ENCODE data around the gene TM9SF1.

Gene TM9SF1

DNA sequence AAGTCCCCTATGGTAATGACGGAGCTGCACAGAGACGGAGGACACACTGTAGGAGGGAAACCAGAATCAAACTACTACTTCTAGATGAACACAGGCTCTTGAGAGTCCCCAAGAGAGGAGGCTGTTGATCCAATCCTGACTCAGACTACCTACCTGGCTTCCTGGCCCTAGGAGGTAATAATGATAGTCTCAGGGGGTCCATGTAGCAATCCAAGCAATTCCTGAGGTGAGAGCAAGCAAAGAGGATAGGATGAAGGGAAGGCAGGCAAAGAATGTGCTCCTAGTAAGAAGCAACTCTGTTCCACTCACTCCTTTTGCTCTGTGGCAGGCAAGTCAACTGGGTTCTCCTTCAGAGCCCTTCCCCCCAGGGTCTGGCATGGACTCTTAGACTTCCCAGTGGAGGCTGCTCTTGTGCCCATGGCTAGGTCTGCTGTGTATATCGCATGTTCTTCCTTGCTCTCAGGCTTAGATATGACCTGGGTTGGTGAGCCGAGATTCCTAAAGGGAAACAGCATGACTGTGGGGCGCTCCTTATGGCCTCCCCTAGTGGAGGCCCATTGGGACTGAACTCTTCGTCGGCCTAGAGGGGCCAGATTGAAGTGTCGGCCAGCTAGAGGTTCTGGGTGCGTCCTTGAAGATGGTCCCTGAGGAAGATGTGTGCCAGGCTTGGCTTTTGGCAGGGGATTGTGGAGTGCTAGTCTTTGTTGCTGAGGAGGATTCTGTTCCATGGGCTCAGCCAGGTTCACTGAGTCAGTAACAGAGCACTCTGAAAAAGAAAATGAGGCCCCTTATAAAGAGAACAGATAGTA is 45.1 kb upstream of the TM9SF1 start:
- TF ChIP-seq, protein P1, sequence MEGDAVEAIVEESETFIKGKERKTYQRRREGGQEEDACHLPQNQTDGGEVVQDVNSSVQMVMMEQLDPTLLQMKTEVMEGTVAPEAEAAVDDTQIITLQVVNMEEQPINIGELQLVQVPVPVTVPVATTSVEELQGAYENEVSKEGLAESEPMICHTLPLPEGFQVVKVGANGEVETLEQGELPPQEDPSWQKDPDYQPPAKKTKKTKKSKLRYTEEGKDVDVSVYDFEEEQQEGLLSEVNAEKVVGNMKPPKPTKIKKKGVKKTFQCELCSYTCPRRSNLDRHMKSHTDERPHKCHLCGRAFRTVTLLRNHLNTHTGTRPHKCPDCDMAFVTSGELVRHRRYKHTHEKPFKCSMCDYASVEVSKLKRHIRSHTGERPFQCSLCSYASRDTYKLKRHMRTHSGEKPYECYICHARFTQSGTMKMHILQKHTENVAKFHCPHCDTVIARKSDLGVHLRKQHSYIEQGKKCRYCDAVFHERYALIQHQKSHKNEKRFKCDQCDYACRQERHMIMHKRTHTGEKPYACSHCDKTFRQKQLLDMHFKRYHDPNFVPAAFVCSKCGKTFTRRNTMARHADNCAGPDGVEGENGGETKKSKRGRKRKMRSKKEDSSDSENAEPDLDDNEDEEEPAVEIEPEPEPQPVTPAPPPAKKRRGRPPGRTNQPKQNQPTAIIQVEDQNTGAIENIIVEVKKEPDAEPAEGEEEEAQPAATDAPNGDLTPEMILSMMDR (IDR thresholded peaks at IDR 0.05; ENCODE audit: low read depth, low read length): no peak
- TF ChIP-seq EZH2phosphoT487 (IDR thresholded peaks at IDR 0.05; ENCODE audit: low read depth): no peak
- peaks cover 5% of the 10 kb centered on the region; the same call in 1 of the 2 replicates for H4K20me1 ChIP-seq (ENCODE audit: insufficient read depth, low read length)
- no peak overlapping the region for H3K27ac ChIP-seq (ENCODE audit: low read length)
- no peak overlapping the region for H2AFZ ChIP-seq (ENCODE audit: low read depth, low read length)
- peaks cover 11% of the 10 kb centered on the region for H3K4me1 ChIP-seq (ENCODE audit: low read length)
- H3K27me3 ChIP-seq (ENCODE audit: low read depth, low read length): no peaks in the 10 kb centered on the region
- H3K79me2 ChIP-seq (ENCODE audit: low read length): no peaks in the 10 kb centered on the region
- no peak overlapping the region for H3K4me2 ChIP-seq (ENCODE audit: low read length)
- H3K4me3 ChIP-seq (ENCODE audit: low read length): no peak overlapping the region
- peaks cover 48% of the 10 kb centered on the region for H3K36me3 ChIP-seq (replicated peaks; ENCODE audit: low read depth, low read length)
- no peaks in the 10 kb centered on the region for H3K9me3 ChIP-seq (ENCODE audit: insufficient read depth, low read length)
- no peak overlapping the region for H3K9ac ChIP-seq (ENCODE audit: low read length)

DNA sequence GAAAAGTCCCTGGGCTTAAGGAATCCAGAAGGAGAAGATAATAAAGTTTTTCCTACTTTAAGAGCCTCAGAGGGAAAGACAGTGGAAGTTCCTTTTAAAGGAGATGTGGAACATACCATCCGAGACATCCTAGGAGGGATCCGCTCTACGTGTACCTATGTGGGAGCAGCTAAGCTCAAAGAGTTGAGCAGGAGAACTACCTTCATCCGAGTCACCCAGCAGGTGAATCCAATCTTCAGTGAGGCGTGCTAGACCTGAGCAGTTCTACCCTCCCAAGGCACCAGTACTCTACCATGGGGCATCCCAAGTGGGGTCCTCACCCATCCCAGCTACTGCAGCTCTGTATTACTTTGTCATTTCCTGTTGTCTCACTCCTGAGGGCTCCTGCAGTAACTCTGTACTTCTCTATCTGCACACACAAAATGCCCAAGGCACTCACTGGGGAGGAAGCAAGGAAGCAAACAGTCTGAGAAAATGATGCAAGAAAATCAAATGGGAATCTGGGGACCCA is 43.3 kb upstream of the TM9SF1 start:
- peaks cover 48% of the 10 kb centered on the region for H3K36me3 ChIP-seq (replicated peaks; ENCODE audit: low read depth, low read length)
- H3K27ac ChIP-seq (ENCODE audit: low read length): no peak overlapping the region
- H3K4me3 ChIP-seq (ENCODE audit: low read length): no peak overlapping the region

DNA sequence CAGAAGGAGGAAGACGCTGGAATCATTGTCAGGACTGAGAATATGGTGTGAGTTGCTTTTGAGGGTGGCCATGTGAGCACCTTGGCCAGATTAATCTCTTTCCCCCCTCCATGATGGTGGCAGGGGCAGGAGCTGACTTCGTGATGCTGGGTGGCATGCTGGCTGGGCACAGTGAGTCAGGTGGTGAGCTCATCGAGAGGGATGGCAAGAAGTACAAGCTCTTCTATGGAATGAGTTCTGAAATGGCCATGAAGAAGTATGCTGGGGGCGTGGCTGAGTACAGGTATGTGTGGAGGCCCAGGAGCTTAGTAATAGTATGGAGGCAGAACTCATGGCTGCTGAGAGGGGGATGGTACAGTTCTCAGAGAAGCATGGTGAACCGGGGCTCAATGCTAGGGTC is 42.9 kb upstream of the TM9SF1 start:
- Histone ChIP-seq H3K36me3 (replicated peaks; ENCODE audit: low read depth, low read length) (peaks cover 48% of the 10 kb centered on the region), H3K4me2 (ENCODE audit: low read length) (no peak overlapping the region), H4K20me1 (ENCODE audit: insufficient read depth, low read length) (peaks cover 5% of the 10 kb centered on the region; the same call in 1 of the 2 replicates), H3K4me3 (ENCODE audit: low read length) (no peak overlapping the region), H3K4me1 (ENCODE audit: low read length) (peaks cover 11% of the 10 kb centered on the region), H3K9me3 (ENCODE audit: insufficient read depth, low read length) (no peaks in the 10 kb centered on the region), H3K9ac (ENCODE audit: low read length) (no peak overlapping the region), H2AFZ (ENCODE audit: low read depth, low read length) (no peak overlapping the region), H3K79me2 (ENCODE audit: low read length) (peaks cover 6% of the 10 kb centered on the region), H3K27ac (ENCODE audit: low read length) (no peak overlapping the region), H3K27me3 (ENCODE audit: low read depth, low read length) (no peaks in the 10 kb centered on the region)
- TF ChIP-seq, protein P1 (IDR thresholded peaks at IDR 0.05; ENCODE audit: low read depth, low read length): no peak
- TF ChIP-seq EZH2phosphoT487 (IDR thresholded peaks at IDR 0.05; ENCODE audit: low read depth): no peak

More for the DNA sequence above, 43.3 kb upstream of the TM9SF1 start:
- no peak overlapping the region for H2AFZ ChIP-seq (ENCODE audit: low read depth, low read length)
- peaks cover 1% of the 10 kb centered on the region for H3K79me2 ChIP-seq (ENCODE audit: low read length)
- H3K9ac ChIP-seq (ENCODE audit: low read length): no peak overlapping the region
- H3K4me1 ChIP-seq (ENCODE audit: low read length): peaks cover 10% of the 10 kb centered on the region
- H3K9me3 ChIP-seq (ENCODE audit: insufficient read depth, low read length): no peaks in the 10 kb centered on the region
- TF ChIP-seq EZH2phosphoT487 (IDR thresholded peaks at IDR 0.05; ENCODE audit: low read depth): no peak
- TF ChIP-seq, protein P1 (IDR thresholded peaks at IDR 0.05; ENCODE audit: low read depth, low read length): no peak
- H3K27me3 ChIP-seq (ENCODE audit: low read depth, low read length): no peaks in the 10 kb centered on the region
- H4K20me1 ChIP-seq (ENCODE audit: insufficient read depth, low read length): peaks cover 5% of the 10 kb centered on the region; the same call in 1 of the 2 replicates
- no peak overlapping the region for H3K4me2 ChIP-seq (ENCODE audit: low read length)

DNA sequence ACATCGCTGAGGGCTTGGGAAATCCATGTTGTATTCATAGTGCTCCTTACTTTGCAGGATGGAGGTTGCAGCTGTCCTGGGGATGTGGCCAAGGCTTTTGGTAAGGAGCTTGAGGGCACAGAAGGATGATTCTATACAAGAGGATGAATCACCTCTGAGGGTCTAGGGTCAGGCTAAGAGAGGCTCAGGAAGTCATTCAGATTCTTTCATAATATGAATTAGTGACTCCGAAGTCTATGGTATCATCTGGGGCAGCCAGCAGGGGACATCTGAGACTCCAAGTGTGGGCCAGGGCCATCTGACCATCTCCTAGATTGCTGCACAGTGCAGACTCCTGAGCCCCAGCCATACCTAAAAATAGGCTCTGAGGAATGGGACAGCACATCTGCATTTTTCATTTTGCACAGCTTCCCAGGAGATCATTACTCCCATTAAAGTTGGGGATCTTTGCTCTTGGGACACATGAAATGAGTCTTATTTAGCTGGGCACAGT is 42.3 kb upstream of the TM9SF1 start:
- TF ChIP-seq, protein P1 (IDR thresholded peaks at IDR 0.05; ENCODE audit: low read depth, low read length): no peak
- TF ChIP-seq EZH2phosphoT487 (IDR thresholded peaks at IDR 0.05; ENCODE audit: low read depth): no peak
- Histone ChIP-seq H3K27ac (ENCODE audit: low read length) (no peak overlapping the region), H3K9ac (ENCODE audit: low read length) (no peak overlapping the region), H4K20me1 (ENCODE audit: insufficient read depth, low read length) (peaks cover 5% of the 10 kb centered on the region; the same call in 1 of the 2 replicates), H3K4me1 (ENCODE audit: low read length) (peaks cover 12% of the 10 kb centered on the region), H3K36me3 (replicated peaks; ENCODE audit: low read depth, low read length) (peaks cover 48% of the 10 kb centered on the region), H3K4me3 (ENCODE audit: low read length) (no peak overlapping the region), H3K4me2 (ENCODE audit: low read length) (no peak overlapping the region), H3K9me3 (ENCODE audit: insufficient read depth, low read length) (no peaks in the 10 kb centered on the region), H3K27me3 (ENCODE audit: low read depth, low read length) (no peaks in the 10 kb centered on the region), H3K79me2 (ENCODE audit: low read length) (peaks cover 9% of the 10 kb centered on the region), H2AFZ (ENCODE audit: low read depth, low read length) (no peak overlapping the region)
